ENCODE measurements around the gene CHSY3.
A peak's percentile ranks its signal among the peaks of the same experiment; 100 is the strongest.
"Not testable (repeated sequence)": the region's sequence is repeated elsewhere in the genome, so short reads cannot be mapped to it uniquely, and the experiment has no call there.

The CHSY3 gene

DNA sequence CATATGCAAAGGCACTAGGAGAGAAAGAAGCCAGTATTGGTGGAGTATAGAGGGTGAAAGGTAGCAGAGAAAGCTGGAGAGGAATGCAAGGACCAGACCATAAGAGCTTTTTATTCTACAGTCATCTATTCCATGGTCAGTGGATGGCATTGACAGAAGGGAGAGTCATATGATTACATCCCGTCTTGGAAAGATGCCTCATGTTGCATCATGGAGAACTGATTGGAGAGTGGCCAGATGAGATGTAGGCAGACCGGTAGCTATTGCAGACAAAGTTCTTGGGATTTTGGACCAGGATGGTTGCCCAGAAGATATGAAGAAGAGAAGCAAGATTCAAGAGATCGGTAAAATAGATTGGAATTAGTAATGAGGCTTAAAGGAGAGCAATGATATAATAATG is 260.7 kb downstream of the CHSY3 start:
- peak; percentile 3 for DNase-seq (ENCODE audit: low read depth)

DNA sequence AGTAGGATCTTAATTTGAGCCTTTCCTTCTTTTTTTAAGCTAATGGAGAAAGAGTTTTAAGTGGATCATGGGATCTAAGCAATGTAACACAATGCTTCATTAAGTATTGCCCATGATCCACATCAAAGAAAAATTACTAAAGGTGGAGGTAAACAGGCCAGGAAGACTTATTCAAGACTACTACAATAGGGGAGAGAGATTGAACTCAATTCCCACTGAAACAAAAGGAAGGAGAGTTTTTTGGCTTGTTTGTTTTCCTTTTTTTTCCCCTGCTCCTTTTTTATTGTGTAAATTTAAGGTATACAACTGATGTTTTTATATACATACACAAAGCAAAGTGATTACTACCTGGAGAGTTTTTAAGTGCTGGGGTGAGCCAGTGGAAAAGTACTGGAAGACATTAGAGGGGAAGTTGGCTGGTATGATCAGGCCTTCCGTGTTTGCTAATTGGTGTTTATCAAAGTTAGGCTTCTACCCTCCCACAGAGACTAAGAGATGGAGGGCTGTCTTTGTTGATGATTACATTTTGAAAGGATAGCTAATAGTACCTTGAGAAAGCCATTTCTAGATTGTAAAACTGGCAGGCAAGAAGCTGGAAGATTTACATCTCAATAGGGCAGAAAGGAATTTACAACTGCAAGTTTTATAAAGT is 262.7 kb downstream of the CHSY3 start:
- no peak for DNase-seq (ENCODE audit: low read depth)

DNA sequence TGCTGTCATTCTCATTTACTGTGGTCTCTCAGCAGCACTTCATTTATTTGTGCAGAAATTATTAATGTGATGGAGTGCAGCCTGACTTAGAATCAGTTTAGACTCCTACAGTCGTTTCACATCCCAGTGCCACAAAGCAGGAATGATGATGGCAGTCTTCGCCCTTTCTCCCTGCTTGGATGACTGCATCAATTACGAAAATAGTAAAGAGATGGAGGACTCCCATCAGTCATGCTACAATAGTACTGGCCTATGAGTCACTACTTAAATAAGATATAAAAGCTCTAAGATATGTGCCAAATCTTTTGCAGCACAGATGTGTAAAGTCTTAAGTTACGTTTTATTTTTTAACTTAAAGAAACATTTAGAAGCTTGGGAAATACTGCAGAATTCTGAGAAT is 263.9 kb downstream of the CHSY3 start:
- peak; percentile 10 for DNase-seq (ENCODE audit: low read depth)

DNA sequence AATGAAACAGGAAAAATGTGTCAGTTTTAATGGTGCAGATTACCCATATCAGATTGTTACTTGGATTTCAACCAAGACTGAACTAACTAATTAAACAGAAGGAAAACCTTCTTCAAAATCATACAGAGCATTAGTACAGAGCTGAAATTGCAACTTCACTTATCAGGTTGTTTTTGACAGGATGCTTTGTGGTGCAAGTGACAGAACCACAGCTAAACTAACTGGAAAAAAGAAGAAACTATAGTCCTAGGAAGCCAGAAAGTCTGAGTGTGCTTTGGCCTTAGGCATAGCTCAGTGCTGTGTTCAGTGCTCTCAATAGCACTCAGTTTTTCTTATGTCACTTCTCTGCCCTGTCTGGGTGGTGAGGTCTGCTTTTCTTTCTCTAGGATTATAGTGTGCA is 267.4 kb downstream of the CHSY3 start:
- DNase-seq (ENCODE audit: low read depth): no peak

DNA sequence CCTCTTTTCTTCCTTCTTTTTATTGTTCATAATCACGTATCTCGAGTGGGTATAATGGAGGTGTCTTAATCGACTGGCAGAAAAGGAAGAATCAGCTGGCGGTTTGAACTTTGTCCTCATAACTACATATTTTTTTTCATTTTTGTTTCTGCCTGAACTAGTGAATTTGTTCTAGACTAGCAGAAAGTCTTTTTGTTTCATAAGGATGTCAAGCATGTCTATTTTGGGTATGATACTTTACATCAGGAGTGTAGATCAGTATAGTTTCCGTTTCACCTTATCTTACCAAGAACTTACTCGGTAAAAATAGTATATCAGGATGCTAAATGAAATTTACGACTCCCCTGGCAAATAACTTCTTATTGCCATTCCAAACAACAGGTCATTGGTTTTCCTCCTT is 278.9 kb downstream of the CHSY3 start:
- no peak for DNase-seq (ENCODE audit: low read depth)

DNA sequence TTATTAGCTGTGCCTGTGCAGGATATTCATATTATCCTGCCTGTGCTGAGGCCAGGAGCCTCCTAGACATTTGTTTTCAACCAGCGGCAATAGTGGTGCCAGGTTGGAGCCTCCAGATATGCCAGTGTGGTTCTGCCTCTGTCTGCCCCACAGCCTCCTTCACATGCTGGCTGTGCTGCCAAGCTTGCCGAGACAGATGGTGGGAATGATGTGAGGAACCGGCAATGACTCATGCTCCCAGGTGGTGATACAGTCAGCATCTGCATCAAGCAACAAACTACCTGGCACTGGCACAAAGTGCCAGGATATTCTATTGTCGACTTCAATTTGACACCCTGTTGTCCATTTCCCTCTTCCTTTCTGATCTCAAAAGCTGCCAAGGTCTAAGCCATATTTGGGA is 285.7 kb downstream of the CHSY3 start:
- no peak for DNase-seq (ENCODE audit: low read depth)

DNA sequence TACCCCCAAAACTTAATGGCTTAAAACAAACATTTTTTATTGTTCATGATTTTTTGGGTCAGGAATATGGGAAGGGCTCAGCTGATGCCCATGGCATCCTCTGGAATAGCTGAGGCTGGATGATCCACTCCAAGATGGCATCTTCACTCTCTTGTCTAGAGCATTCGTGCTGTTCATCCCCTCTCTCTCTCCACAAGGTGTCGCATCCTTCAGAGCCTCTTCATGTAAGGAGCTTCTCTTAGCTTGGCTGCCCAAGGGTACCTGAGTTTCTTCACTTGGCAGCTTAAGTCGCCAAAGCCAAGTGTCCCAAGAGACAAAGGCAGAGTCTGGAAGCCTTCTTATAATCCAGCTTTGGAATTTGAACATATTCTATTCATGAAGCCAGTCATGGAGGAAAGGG is 294.7 kb downstream of the CHSY3 start:
- DNase-seq (ENCODE audit: low read depth): peak; percentile 51

DNA sequence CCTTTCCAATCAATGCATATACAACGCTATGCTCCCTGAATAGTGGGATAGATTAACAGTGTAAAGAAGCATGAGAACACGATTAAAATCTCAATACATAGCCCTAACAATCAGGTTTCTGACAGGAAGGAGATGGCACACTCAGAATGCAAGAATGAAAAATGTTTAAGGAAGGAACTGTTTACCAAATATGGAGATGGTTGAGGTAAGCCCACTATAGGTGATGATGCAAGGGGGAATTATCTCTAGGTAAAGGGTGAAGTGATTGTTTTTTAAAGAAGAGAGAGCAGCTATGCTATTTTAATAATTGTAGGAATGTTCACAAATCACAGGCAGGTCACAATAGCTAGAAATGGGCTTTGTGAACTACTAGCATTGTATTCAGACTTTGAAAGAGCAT is 302.4 kb downstream of the CHSY3 start:
- DNase-seq (ENCODE audit: low read depth): no peak

DNA sequence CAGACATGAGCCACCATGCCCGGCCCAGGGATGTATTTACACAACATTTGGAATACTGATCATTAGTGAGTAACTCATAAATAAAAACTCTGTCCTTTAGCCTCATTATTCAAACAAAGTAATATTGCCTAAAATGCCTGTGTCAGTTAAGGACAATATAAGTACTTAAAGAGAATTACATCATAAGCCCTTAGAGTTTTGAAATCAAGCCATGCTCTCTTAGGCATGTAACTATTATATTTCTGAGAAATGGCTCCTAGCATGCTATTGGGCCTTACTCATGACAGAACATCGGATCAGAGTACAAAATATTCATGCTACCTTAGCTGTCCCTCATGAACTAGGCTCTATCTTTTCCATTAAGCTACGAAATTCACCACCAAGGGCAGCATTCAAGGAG is 309.3 kb downstream of the CHSY3 start:
- peak; percentile 1 for DNase-seq (ENCODE audit: low read depth)

DNA sequence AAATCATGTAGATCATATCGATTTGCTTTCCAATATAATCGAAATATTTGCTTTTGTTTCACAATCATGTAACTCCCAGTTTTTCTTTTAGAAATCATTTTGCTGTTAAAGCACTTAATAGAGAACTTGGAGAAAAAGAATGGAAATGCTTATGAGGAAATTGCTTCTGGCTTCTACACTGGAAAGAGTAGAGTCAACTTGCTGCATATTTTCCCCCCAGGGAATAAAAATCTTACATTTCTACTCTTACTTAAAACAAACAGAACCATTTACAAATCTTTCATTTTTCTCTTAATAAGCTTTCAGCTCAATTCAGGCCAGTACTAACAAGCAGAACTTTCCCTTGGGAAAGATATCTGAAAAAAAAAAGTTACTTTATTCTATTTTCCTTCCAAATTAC is 312.0 kb downstream of the CHSY3 start:
- DNase-seq (ENCODE audit: low read depth): no peak

DNA sequence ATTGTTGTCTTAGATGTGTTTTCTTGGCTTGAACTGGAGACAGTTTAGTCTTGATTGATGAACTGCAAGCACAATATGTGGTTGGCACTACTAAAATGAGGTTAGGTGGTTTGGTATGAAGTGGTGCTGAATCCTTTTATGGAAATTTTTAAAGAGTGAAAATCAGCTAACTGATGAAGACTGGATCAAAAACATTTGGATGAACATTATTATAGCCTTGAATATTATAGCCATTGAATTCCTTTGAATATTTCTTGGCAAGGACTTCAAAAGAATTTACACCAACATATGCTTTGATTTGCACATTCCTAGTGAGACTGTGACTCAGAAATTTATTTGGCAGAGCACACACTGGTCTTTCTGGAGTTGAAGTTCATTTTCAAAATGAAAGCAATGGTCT is 318.3 kb downstream of the CHSY3 start:
- DNase-seq (ENCODE audit: low read depth): peak; percentile 1

DNA sequence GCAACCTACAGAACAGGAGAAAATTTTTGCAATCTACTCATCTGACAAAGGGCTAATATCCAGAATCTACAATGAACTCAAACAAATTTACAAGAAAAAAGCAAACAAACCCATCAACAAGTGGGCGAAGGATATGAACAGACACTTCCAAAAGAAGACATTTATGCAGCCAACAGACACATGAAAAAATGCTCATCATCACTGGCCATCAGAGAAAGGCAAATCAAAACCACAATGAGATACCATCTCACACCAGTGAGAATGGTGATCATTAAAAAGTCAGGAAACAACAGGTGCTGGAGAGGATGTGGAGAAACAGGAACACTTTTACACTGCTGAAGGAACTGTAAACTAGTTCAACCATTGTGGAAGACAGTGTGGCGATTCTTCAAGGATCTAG is 322.3 kb downstream of the CHSY3 start:
- DNase-seq (ENCODE audit: low read depth): not testable (repeated sequence)

DNA sequence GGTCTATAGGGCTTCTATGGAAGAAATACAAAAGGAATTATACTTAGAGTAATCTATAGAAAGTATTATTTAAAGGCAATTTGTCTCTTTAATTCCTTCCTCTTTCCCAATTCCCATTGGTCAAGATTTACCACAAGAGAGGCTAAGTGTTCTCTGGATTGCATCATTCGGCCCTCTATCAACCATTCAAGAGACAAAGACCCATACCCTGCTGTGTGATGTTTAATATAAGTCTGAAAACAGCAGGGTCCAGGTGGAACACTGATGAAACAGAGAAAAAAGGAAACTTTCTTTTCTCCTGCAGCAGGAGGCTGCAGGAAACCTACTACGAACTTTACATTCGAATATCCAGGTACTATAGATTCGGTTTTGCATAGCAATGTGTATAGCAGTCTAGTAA is 323.4 kb downstream of the CHSY3 start:
- no peak for DNase-seq (ENCODE audit: low read depth)

DNA sequence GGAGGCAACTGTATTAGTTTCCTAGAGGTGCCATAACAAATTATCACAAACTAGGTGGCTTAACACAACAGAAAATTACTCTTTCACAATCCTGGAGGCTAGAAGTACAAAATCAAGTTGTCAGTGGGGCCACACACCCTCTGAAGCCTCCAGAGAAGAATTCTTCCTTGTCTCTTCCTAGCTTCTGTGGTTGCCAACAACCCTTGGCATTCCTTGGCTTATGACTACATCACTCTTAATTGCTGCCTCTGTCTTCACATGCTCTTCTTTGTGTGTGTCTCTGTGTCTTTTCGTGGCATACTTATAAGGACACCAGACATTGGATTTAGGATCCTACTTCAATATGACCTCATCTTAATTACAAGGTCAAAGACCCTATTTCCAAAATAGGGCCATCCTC is 327.5 kb downstream of the CHSY3 start:
- peak; percentile 2 for DNase-seq (ENCODE audit: low read depth)

DNA sequence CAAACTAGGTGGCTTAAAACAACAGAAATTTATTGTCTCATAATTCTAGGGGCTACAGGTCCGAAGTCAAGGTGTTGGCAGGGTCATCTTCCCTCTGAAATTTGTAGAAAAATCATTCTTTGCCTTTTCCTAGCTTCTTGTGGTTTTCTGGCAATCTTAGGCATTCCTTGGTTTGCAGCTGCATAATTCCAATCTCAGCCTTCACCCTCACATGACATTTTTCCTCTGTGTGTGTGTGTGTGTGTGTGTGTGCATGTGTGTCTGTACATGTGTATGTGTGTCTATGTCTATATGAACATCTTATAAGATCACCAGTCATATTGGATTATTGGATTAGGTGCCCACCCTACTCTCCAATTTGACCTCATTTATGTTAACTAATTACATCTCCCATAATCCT is 330.6 kb downstream of the CHSY3 start:
- peak; percentile 3 for DNase-seq (ENCODE audit: low read depth)

All from EH (cell line).